Measurements from ENCODE around the gene GNL3.
A peak's percentile ranks its signal among the peaks of the same experiment; 100 is the strongest.

GNL3 gene

DNA sequence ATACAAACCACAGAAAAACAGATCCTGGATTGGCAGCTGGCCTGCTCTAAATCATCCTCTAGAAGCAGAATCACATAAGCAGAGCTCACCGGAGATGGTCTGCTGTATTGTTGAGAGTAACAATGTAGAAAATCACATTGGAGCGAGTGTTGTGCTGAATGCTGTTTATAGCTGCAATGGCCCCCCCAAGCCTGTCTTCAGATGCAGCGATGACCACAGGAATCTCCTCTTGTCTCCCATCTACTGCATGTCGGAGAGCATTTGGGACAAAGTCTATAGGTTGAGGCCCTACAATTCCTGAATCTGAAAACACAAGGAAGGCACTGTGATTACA, 11.8 kb downstream of the GNL3 start:
- 0 out of 2 replicates have a peak overlapping the region, but pooled peaks have one; percentile 25 for H3K4me2 ChIP-seq (ENCODE audit: low read length)
- H3K9ac ChIP-seq (ENCODE audit: low read length) = no peak overlapping the region
- H3K4me1 ChIP-seq (ENCODE audit: low read length) = peaks cover 34% of the 10 kb centered on the region
- H3K9me3 ChIP-seq (ENCODE audit: insufficient read depth, low read length) = no peaks in the 10 kb centered on the region
- H4K20me1 ChIP-seq (ENCODE audit: insufficient read depth, low read length) = peaks cover 34% of the 10 kb centered on the region
- peak overlapping the region; percentile 75 for H3K27ac ChIP-seq (ENCODE audit: low read length)
- H2AFZ ChIP-seq (ENCODE audit: low read depth, low read length) = no peak overlapping the region
- no peak overlapping the region for H3K4me3 ChIP-seq (ENCODE audit: low read length)
- no peaks in the 10 kb centered on the region for H3K27me3 ChIP-seq (ENCODE audit: low read depth, low read length)
- peaks cover 20% of the 10 kb centered on the region for H3K79me2 ChIP-seq (ENCODE audit: low read length)
- peaks cover 52% of the 10 kb centered on the region for H3K36me3 ChIP-seq (replicated peaks; ENCODE audit: low read depth, low read length)
- TF ChIP-seq EZH2phosphoT487 (IDR thresholded peaks at IDR 0.05; ENCODE audit: low read depth) = no peak
- TF ChIP-seq, protein P1, sequence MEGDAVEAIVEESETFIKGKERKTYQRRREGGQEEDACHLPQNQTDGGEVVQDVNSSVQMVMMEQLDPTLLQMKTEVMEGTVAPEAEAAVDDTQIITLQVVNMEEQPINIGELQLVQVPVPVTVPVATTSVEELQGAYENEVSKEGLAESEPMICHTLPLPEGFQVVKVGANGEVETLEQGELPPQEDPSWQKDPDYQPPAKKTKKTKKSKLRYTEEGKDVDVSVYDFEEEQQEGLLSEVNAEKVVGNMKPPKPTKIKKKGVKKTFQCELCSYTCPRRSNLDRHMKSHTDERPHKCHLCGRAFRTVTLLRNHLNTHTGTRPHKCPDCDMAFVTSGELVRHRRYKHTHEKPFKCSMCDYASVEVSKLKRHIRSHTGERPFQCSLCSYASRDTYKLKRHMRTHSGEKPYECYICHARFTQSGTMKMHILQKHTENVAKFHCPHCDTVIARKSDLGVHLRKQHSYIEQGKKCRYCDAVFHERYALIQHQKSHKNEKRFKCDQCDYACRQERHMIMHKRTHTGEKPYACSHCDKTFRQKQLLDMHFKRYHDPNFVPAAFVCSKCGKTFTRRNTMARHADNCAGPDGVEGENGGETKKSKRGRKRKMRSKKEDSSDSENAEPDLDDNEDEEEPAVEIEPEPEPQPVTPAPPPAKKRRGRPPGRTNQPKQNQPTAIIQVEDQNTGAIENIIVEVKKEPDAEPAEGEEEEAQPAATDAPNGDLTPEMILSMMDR (IDR thresholded peaks at IDR 0.05; ENCODE audit: low read depth, low read length) = no peak

DNA sequence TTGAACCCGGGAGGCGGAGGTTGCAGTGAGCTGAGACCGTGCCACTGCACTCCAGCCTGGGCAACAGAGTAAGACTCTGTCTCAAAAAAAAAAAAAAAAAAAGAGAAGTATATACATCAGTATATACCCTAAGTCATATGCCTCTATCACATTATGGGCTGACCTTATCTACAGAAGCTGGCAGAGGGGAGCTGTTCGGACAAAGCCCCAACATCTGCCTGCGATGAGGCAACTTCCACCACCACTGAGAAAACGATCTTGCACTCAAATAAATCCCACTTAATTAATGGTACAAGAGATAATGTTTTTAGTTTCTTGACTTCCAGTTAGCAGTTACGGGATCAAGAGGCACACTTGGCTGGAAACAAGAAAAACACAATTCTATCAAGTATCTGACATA, 17.5 kb downstream of the GNL3 start:
- H3K9me3 ChIP-seq (ENCODE audit: insufficient read depth, low read length) = no peaks in the 10 kb centered on the region
- H3K36me3 ChIP-seq (replicated peaks; ENCODE audit: low read depth, low read length) = peaks cover 9% of the 10 kb centered on the region
- no peaks in the 10 kb centered on the region for H3K27me3 ChIP-seq (ENCODE audit: low read depth, low read length)
- H2AFZ ChIP-seq (ENCODE audit: low read depth, low read length) = no peak overlapping the region
- TF ChIP-seq, protein P1 (IDR thresholded peaks at IDR 0.05; ENCODE audit: low read depth, low read length) = no peak
- no peak for TF ChIP-seq EZH2phosphoT487 (IDR thresholded peaks at IDR 0.05; ENCODE audit: low read depth)
- H4K20me1 ChIP-seq (ENCODE audit: insufficient read depth, low read length) = no peaks in the 10 kb centered on the region
- peaks cover 61% of the 10 kb centered on the region for H3K79me2 ChIP-seq (ENCODE audit: low read length)
- H3K4me3 ChIP-seq (ENCODE audit: low read length) = no peak overlapping the region
- no peak overlapping the region for H3K4me2 ChIP-seq (ENCODE audit: low read length)
- no peak overlapping the region for H3K27ac ChIP-seq (ENCODE audit: low read length)
- H3K4me1 ChIP-seq (ENCODE audit: low read length) = peaks cover 25% of the 10 kb centered on the region
- H3K9ac ChIP-seq (ENCODE audit: low read length) = no peak overlapping the region

DNA sequence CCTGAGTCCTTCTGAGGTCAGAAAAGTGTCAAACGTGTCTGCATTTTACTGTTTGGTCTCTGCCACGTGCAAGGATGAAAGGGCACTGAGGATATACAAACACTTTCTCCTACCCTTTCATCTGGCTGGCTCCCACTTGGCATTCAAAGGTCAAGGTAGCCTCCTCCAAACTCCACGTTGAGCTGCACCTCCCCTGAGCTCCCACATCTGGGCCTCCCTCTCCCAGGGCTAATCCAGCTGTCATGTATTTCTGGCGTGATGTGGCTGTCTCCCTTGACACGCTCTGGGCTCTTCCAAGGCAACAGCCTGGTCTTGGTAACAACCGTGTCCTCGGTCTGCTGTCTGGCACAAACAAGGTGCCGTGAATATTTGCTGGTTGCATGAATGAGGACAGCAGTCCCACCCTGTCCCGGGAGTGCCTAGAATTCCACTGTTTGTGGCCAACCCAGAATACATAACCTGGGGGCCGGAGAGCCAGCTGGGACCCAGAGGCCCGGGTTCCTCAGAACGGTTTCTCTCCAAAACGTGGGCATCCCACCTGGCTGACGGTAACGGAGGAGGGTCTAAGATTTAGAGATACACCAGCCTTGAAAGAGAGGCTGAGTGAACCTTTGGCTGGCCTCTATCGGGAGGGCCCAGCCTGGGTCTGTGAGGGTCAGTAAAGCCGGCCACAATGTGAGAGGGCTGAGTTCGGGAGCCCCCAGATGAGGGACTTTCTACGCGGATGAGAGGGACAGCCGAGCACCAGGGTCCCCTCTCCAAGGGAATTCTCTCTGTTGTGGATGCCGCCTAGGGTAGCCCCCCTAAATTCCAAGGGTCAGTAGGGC, 19.0 kb downstream of the GNL3 start:
- Histone ChIP-seq H2AFZ (ENCODE audit: low read depth, low read length) (peak overlapping the region; percentile 68), H3K79me2 (ENCODE audit: low read length) (peaks cover 64% of the 10 kb centered on the region), H3K27me3 (ENCODE audit: low read depth, low read length) (no peaks in the 10 kb centered on the region), H3K9ac (ENCODE audit: low read length) (peak overlapping the region; percentile 89), H3K27ac (ENCODE audit: low read length) (peak overlapping the region; percentile 67), H3K4me1 (ENCODE audit: low read length) (peaks cover 27% of the 10 kb centered on the region), H3K9me3 (ENCODE audit: insufficient read depth, low read length) (no peaks in the 10 kb centered on the region), H3K4me3 (ENCODE audit: low read length) (peak overlapping the region; percentile 91), H4K20me1 (ENCODE audit: insufficient read depth, low read length) (no peaks in the 10 kb centered on the region), H3K4me2 (ENCODE audit: low read length) (peak overlapping the region; percentile 95), H3K36me3 (replicated peaks; ENCODE audit: low read depth, low read length) (peaks cover 17% of the 10 kb centered on the region)
- no peak for TF ChIP-seq EZH2phosphoT487 (IDR thresholded peaks at IDR 0.05; ENCODE audit: low read depth)
- TF ChIP-seq, protein P1 (IDR thresholded peaks at IDR 0.05; ENCODE audit: low read depth, low read length) = no peak

DNA sequence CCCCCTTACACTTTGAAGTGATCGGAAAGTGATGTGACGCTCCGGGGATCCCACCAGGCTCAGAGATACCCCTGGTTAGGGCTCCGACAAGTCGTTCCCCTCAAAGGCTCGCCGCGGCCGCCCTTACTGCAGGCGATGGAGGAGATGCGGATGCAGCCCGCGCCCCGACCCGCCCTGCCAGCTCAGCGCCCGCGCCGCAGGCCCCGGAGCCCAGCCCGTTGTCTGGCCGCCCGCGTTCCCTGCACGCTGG, 19.5 kb downstream of the GNL3 start:
- Histone ChIP-seq H3K27ac (ENCODE audit: low read length) (peak overlapping the region; percentile 67), H3K36me3 (replicated peaks; ENCODE audit: low read depth, low read length) (peaks cover 20% of the 10 kb centered on the region), H3K79me2 (ENCODE audit: low read length) (peaks cover 64% of the 10 kb centered on the region), H3K4me3 (ENCODE audit: low read length) (peak overlapping the region; percentile 91), H2AFZ (ENCODE audit: low read depth, low read length) (peak overlapping the region; percentile 68), H3K9ac (ENCODE audit: low read length) (peak overlapping the region; percentile 89), H3K4me1 (ENCODE audit: low read length) (peaks cover 32% of the 10 kb centered on the region), H3K27me3 (ENCODE audit: low read depth, low read length) (no peaks in the 10 kb centered on the region), H4K20me1 (ENCODE audit: insufficient read depth, low read length) (no peaks in the 10 kb centered on the region), H3K4me2 (ENCODE audit: low read length) (peak overlapping the region; percentile 95), H3K9me3 (ENCODE audit: insufficient read depth, low read length) (no peaks in the 10 kb centered on the region)
- TF ChIP-seq, protein P1 (IDR thresholded peaks at IDR 0.05; ENCODE audit: low read depth, low read length) = no peak
